Retinal pigment epithelial cell (primary cell): ENCODE results near the gene KCNJ9.
"Not testable (repeated sequence)": the region's sequence is repeated elsewhere in the genome, so short reads cannot be mapped to it uniquely, and the experiment has no call there.

Experiments
- DNase-seq: peaks from one replicate; pipeline ENCODE4 v3.0.0-alpha.2; 2010; ENCODE audit warnings: low read depth
- H3K4me3 ChIP-seq: 2 replicates; pipeline ENCODE4 v1.5.1; 2011; ENCODE audit warnings: mild to moderate bottlenecking, low read length, control low read depth, moderate library complexity
- CTCF ChIP-seq: conservative IDR thresholded peaks from 2 replicates; pipeline ENCODE4 v1.5.1; 2011; ENCODE audit warnings: low read depth, low read length, control low read depth, inconsistent platforms

KCNJ9 gene

GRCh38 chr1:160047111-160047991, 34.0 kb upstream of the KCNJ9 start:
- H3K4me3 ChIP-seq = no peak overlapping the region
- DNase-seq = no peak
- TF ChIP-seq CTCF = no peak

- TF ChIP-seq CTCF = no peak
- DNase-seq = no peak
- no peak overlapping the region for H3K4me3 ChIP-seq
Measured at GRCh38 chr1:160048335-160048734, 33.0 kb upstream of the KCNJ9 start.

DNA sequence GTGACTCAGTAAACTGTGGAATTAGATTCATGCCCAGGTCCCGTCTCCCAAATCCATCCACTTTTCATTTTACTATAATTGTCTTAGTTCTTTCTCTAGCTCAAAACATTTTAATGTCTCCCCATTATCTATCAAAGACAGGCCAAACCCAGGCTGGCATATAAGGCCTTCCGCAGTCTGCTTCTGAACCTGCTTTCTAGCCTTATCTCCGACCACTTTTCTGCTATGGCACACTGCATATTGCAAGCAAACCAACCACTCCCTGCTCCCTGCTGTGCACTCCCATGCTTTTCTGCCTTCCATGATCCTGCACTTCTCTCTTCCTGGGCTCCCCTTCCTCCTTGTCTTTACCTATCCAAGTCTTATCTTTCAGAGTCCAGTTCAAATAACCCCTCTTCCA, 32.2 kb upstream of the KCNJ9 start:
- TF ChIP-seq CTCF = no peak
- DNase-seq = no peak
- H3K4me3 ChIP-seq = no peak overlapping the region

DNA sequence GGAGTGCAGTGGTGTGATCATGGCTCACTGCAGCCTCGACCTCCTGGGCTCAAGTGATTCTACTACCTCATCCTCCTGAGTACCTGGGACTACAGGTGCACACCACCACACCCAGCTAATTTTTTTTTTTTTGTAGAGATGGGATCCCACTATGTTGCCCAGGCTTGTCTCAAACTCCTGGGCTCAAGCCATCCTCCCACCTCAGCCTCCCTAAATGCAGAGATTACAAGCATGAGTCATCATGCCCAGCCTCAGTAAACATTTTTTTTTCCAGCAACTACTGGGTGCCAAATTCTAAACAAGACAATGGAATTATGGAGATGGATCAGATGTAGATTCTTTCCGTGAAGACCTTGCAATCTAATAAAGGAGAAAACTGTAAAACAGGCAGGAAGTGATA, 31.2 kb upstream of the KCNJ9 start:
- not testable (repeated sequence) for H3K4me3 ChIP-seq, DNase-seq

GRCh38 chr1:160050619-160051018, 30.7 kb upstream of the KCNJ9 start:
- TF ChIP-seq CTCF = no peak
- DNase-seq = no peak
- no peak overlapping the region for H3K4me3 ChIP-seq

DNA sequence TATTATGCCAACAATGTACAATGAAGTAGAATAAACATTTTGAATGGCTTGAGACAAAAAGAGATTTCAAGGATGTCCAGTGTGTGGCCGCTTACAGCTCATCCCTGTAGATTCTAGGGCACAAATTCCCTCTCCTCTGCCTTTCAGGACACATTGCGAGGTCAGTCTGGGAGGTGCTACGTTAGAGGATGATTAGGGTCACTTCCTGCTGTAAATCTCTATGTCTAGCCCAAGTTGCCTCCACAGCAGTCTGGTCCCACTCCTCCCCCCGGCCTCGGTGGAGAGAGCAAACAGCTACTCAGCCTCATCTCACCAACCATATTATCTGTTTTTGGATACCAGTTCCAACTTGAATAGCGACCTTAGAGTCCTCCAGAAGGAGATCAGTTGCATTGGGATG, 28.4 kb upstream of the KCNJ9 start:
- H3K4me3 ChIP-seq = no peak overlapping the region
- DNase-seq = no peak
- TF ChIP-seq CTCF = no peak

- DNase-seq = no peak
- TF ChIP-seq CTCF = no peak
- no peak overlapping the region for H3K4me3 ChIP-seq
Measured at GRCh38 chr1:160053548-160054365, 27.6 kb upstream of the KCNJ9 start.
